PC-3 (cell line): ENCODE measurements around the gene IL24.

ENCODE experiments used
- CTCF ChIP-seq: fragments of 300-600 bp; sonication (generic); conservative IDR thresholded peaks from 2 replicates; pipeline ENCODE4 v1.5.1; 2017; ENCODE audit warnings: antibody characterized with exemption, low read depth, mild to moderate bottlenecking, low read length
- EZH2 ChIP-seq: fragments of 300-600 bp; sonication (generic); IDR thresholded peaks from one replicate; pipeline ENCODE4 v1.6.1; 2017; ENCODE audit warnings: antibody characterized with exemption, mild to moderate bottlenecking, low read length; ENCODE audit not compliant: unreplicated experiment
- EZH2phosphoT487 ChIP-seq: fragments of 300-600 bp; sonication (generic); IDR thresholded peaks from 2 replicates; pipeline ENCODE4 v1.6.1; 2018; ENCODE audit warnings: mild to moderate bottlenecking, antibody characterized with exemption, low read length, borderline replicate concordance

DNA sequence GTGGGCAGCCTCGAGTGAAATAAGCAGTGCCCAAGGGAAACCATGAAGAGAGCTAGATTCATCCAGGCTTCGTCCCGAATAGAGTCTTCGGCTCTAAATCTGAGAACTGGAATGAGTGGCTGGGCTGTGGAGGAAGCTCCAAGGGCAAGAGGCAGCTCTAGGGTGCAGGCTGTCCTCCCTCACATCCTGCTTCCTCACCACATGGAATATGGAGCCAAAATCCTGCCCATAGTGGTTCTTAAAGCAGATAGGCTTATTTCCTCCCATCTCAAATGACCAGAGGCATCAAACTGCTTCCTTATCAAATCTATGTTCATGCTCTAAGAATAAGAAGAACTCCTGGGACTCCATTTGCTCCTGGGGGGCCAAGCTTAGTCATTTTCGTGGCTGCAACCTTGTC lies 2.5 kb downstream of the IL24 start:
- TF ChIP-seq CTCF: no peak
- TF ChIP-seq EZH2: no peak
- no peak for TF ChIP-seq EZH2phosphoT487
